ENCODE data around the gene HS2ST1. TPM values are rescaled to one million over a fixed set of nuclear protein-coding genes. Genes with fewer than 3 reads are reported as not detected.

The HS2ST1 gene
- total and polyA plus RNA-seq, 12 donors, result 2.4 to 21.4 (median 13.6) TPM

- H3K4me1 ChIP-seq, result peaks cover 0 to 3% (median 0%) of the 10 kb centered on the region in 9 donors
- H3K9me3 ChIP-seq, result no peaks in the 10 kb centered on the region
- 31 to 34% methylated on average over 2 of the region's 2 CpGs for WGBS, 2 donors
- intact Hi-C loops (cut with DNase I), result loop anchor here in 9 of 10 donors (1.0 to 10.0 kb wide), 8 partner anchors 48 to 183 kb away; no protein-coding TSS in a partner anchor
- no peak overlapping the region for H3K27ac ChIP-seq
- no peaks in the 10 kb centered on the region for H3K36me3 ChIP-seq
- H3K27me3 ChIP-seq, result no peaks in the 10 kb centered on the region
- DNase-seq, result peak in 1 of 2 donors; percentile 19
- TF ChIP-seq CTCF (IDR thresholded peaks at IDR 0.05), result peak; percentile 24 to 74 (median 62)
- ATAC-seq, result peak in 2 of 8 donors; percentile 14 to 65
- H3K4me3 ChIP-seq, result no peak overlapping the region
Measured at GRCh38 chr1:86965012-86965826, 50.8 kb downstream of the HS2ST1 start.

GRCh38 chr1:86965827-86966182 lies 51.4 kb downstream of the HS2ST1 start:
- WGBS, 2 donors, result 87 to 93% methylated on average over 1 of the region's 1 CpG
- intact Hi-C loops (cut with DNase I), result loop anchor here in 9 of 10 donors (1.0 to 10.0 kb wide), 8 partner anchors 49 to 184 kb away; no protein-coding TSS in a partner anchor
- no peaks in the 10 kb centered on the region for H3K27me3 ChIP-seq
- H3K27ac ChIP-seq, result no peak overlapping the region
- H3K4me1 ChIP-seq, result peaks cover 0 to 3% (median 0%) of the 10 kb centered on the region in 9 donors
- no peak for TF ChIP-seq CTCF (IDR thresholded peaks at IDR 0.05)
- no peaks in the 10 kb centered on the region for H3K9me3 ChIP-seq
- ATAC-seq (no peak), DNase-seq (no peak)
- no peaks in the 10 kb centered on the region for H3K36me3 ChIP-seq
- no peak overlapping the region for H3K4me3 ChIP-seq

GRCh38 chr1:86970938-86971337 lies 56.5 kb downstream of the HS2ST1 start:
- intact Hi-C loops (cut with DNase I), result loop anchor here in 1 of 10 donors (10.0 kb wide), 1 partner anchor 114 kb away; no protein-coding TSS in a partner anchor
- H3K27ac ChIP-seq, result no peak overlapping the region
- 52 to 70% methylated on average over 2 of the region's 2 CpGs for WGBS, 2 donors
- no peaks in the 10 kb centered on the region for H3K9me3 ChIP-seq
- no peaks in the 10 kb centered on the region for H3K27me3 ChIP-seq
- TF ChIP-seq CTCF (IDR thresholded peaks at IDR 0.05), result no peak
- H3K4me1 ChIP-seq, result peaks cover 0 to 13% (median 0%) of the 10 kb centered on the region in 9 donors
- H3K36me3 ChIP-seq, result no peaks in the 10 kb centered on the region
- H3K4me3 ChIP-seq, result no peak overlapping the region
- ATAC-seq (no peak), DNase-seq (no peak)

GRCh38 chr1:86971778-86972177 lies 57.3 kb downstream of the HS2ST1 start:
- intact Hi-C loops (cut with DNase I), result loop anchor here in 1 of 10 donors (10.0 kb wide), 1 partner anchor 113 kb away; no protein-coding TSS in a partner anchor
- WGBS, 2 donors, result 74 to 82% methylated on average over 3 of the region's 3 CpGs
- H3K36me3 ChIP-seq, result no peaks in the 10 kb centered on the region
- H3K4me3 ChIP-seq, result no peak overlapping the region
- peaks cover 0 to 16% (median 0%) of the 10 kb centered on the region in 9 donors for H3K4me1 ChIP-seq
- DNase-seq (no peak), ATAC-seq (no peak)
- TF ChIP-seq CTCF (IDR thresholded peaks at IDR 0.05), result no peak
- no peaks in the 10 kb centered on the region for H3K27me3 ChIP-seq
- no peak overlapping the region for H3K27ac ChIP-seq
- H3K9me3 ChIP-seq, result no peaks in the 10 kb centered on the region

All from heart right ventricle (tissue), 16 donors.